ENCODE results near the gene LAMC2.

LAMC2 gene

DNA sequence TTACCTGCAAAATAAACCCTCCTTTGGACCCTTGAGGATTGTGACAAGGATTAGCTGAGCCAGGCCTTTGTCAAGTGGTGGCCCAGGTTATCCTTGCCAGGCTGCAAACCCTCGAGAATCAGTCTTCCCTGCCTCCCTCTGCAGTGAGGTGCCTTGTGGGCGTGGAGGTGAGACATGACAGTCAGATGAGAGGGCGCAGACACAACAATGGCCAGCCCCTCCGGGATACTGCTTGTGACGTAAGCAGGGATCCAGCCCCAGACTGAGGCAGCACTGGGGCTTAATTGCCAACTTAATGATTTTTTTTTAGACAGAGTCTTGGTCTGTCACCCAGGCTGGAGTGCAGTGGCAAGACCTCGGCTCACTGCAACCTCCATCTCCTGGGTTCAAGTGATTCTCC, 104.6 kb downstream of the LAMC2 start:
- no peak for DNase-seq

DNA sequence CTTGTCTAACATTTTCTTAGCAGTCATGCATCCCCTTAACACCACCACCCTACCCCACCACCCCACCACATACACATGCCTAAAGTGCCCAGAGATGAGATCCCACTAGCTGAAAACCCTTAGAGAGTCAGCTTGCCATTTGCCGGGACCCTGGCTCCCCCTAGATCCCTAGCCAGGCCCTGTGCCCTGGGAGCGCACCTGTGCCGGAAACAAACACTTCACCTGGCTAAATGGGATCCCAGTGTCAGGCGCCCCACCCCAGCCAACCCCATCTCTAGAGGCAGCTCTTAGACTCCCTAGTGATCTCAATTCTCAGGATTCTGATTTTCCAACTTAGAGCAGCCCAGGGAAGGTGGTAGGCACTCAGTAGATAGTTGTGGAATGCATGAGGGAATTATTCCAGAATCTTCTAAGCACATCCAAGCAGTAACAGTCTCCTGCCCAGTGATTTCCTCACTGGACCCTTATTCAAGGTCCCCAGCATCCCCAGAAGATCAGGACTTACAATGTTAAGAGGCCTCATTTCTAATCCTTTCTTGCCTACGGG, 105.2 kb downstream of the LAMC2 start:
- no peak for DNase-seq

DNA sequence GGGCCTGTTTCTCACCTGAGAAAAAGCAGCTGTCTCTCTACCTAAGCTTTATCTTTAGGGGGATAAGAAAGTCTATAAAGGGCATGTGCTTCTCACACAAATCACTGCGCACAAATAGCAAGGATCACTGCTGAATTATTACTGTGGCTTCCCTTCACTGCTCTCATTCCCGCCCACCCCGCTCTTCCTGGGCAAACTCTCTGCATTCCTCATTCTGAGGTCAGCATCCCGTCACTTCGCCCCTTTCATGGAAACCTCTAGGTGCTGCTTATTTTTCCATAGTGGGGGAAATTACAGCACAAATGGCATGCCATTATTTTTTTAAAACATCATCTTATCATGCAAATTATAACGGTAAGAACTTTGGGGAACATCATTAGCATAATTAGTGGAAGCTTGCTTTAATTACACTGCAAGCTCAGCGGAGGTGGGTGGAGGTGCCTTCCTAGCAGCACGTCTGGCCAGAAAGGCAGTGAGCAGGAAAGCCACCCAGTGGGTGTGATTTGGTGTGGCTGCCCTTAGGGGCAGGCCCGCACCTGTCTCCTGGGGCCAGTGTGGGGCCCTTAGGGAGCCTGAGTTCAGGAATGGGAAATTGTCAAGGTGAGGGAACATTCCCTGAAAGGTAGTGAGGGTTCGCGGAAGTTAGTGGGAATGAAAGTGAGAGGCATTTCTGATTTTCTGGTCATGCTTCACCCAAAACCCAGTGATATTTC, 105.9 kb downstream of the LAMC2 start:
- no peak for DNase-seq

DNA sequence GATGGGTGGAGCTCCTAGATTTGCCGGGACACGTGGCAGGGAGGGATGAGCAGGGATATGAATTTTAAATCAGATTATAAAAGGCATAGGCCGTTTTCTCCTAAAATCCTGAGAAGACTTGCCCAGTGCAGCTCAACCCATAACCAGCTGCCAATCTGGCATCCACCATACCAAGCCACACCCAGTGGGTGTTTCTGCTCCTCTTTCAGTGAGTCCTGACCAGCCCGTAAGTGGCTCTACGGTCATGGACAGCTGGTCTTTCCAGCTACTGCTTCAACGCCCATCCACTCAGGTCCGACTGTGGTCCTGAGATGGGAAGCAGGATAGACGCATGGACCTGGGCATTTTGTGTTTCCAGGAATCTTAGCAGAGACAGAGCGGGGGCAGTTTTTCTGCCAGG, 107.2 kb downstream of the LAMC2 start:
- no peak for DNase-seq

DNA sequence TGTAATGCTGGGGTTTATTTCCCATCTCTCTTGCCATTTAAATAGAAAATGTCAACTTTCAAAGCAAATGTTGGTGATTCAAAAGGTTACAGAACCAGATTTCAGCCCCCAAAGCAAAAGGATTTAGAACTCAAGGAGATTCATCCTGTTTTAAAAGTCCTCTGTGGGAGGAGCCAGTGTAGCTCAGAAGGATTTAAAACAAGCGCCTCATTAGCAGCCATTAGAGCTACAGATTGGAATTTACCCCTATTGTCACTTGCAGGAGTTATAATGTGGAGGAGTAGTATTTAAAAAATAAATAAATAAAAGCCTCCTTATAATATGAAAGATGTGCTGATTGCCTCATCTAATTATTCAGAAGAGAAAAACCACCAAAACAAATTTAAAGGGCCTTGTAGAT, 107.8 kb downstream of the LAMC2 start:
- DNase-seq, result no peak
